GM19099 (cell line): ENCODE measurements around the gene L2HGDH.

Experiments used
- POLR2A ChIP-seq: IDR thresholded peaks from 3 replicates; pipeline ENCODE4 v1.6.1; 2011; ENCODE audit warnings: low read depth; ENCODE audit not compliant: insufficient read length; ENCODE audit errors: extremely low read depth

The L2HGDH gene

DNA sequence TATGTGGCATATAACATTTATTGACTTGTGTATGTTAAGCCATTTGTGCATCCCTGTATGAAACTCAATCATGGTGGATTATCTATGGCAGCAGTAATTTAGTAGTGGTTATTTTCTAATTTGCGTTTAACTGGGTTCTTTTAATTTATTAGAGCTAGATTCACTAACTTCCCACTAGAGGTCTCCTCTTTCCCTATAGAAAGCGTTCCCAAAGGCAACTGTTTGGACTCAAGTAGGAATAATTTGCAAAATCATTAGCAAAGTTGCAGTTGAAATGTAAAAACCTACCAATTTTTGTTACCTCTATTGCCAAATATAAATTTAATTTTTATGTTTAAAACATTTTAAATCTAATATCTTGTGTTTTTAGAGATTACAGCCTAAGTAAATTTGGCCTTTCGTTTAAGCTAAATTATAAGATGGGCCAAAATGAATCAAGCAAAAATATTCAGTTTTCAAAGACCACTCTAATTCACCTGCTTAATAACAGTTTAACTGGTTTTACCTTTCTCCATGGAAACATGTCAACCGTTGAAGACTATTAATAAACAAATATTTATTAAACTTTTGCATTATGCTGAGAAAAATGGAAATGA, 6.1 kb upstream of the L2HGDH start:
- no peak for TF ChIP-seq POLR2A

- TF ChIP-seq POLR2A = no peak
Observed at GRCh38 chr14:50312734-50313054, 665 bp upstream of the L2HGDH start.

DNA sequence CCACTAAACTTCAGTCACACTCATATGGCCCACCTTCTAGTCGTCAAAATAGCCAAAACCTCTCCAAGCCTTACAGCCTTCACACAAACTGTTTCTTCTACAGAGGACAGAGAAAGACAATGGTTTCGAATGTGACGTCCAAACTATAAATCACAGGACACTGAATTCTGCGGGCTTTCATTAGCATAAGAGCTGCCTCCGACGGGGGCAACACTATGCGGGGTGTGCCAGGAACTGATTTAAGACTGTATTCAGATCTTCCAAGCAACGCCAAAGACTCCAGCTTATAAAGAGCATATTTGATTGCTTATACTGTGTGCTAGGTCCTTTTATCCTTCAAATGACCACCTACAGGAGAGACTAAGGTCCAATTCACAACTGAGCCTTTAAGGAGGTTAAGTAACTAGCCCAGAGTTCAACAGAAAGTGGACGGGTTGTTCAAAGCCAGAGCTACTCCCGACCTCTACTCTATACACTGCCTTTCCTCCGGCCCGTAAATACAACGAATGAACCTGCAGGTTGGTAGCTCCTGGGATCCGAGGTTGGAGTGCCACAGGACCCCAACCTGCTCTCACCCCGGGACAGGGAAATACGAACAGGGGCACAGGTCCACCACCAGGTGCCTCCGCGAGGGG, 575 bp downstream of the L2HGDH start:
- TF ChIP-seq POLR2A = no peak

DNA sequence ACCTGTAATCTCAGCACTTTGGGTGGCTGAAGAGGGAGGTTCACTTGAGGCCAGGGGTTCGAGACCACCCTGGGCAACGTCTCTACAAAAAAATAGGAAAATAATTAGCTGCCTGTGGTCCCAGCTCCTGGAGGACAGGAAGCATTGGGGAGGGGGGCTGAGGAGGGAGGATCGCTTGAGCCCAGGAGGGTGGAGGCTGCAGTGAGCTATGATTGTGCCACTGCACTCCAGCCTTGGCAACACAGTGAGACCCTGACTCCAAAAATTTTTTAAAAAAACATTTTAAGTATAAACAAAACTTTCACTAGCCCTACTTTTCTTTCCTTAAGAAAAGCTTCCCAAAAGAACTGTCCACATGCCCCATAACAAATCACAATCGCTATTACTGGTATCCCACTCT, 1.6 kb downstream of the L2HGDH start:
- no peak for TF ChIP-seq POLR2A

- TF ChIP-seq POLR2A = no peak
Observed at GRCh38 chr14:50308363-50308915, 3.6 kb downstream of the L2HGDH start.

GRCh38 chr14:50303744-50304471, 8.1 kb downstream of the L2HGDH start:
- no peak for TF ChIP-seq POLR2A

- no peak for TF ChIP-seq POLR2A
Observed at GRCh38 chr14:50301914-50302313, 10.1 kb downstream of the L2HGDH start.

DNA sequence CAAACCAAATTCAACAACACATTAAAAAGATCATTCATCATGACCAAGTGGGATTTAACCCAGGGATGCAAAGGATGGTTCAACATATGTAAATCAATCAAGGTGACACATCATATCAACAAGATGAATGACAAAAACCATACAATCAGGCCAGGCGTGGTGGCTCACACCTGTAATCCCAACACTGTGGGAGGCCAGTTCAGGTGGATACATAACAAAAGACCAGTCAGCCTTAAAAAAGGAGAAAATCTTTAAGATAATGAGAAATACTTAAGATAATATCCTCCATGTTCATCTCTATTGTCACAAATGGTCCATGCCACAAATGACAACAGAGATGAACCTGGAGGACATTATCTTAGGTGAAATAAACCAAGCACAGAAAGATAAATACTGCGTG, 12.4 kb downstream of the L2HGDH start:
- TF ChIP-seq POLR2A = no peak

DNA sequence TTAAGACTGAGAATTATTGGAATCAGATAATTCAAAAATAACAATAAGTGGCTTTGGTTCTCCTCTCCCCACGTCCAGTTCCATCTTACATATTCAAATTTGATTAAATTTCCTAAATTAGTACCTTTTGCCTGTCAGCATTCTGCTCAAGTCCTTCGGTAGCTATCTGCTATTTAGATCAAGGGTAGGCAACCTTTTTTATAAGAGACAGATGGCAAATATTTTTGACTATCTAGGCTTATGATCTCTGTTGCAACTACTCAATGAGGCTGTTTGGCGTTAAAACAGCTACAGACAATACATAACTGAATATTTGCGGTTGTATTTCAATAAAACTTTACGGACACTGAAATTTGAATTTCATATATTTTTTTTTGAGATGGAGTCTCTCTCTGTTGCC, 21.7 kb downstream of the L2HGDH start:
- no peak for TF ChIP-seq POLR2A

- no peak for TF ChIP-seq POLR2A
Observed at GRCh38 chr14:50288146-50288545, 23.9 kb downstream of the L2HGDH start.

DNA sequence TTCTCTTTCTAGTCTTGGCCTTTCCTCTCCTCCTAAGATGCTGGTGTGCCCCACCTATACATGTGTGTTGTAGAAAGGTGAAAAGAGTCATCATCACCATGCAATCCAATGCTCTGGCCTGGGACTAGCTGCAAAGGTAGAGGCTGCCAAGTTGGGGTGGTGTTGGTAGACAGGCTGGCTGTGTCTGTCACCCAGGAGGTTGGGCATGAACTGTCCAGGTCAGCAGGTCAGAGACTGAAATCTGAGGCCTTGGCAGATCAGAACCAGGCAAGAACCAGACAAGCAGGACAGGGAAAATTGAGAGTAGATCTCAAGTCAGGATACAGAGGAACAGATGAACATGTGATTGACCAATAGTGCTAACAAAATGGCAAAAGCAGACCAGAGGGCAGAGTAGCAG, 26.2 kb downstream of the L2HGDH start:
- TF ChIP-seq POLR2A = no peak

GRCh38 chr14:50272498-50272897, 39.5 kb downstream of the L2HGDH start:
- no peak for TF ChIP-seq POLR2A

DNA sequence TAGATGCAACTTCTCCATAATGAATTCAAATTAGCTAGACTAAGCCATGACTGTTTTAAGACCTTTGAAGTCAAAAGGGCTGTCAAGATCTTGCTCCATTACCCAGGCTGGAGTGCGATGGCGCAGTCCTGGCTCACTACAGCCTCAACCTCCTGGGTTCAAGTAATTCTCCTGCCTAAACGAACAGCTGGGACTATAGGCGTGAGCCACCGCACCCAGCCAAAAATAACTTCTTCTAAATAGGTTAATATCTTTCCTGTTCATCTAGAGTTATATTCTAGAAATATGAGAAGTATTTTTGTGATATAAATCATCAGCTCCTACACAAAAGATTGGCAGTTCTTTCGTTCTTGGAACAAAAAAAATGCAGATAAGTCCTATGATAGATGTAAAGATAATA, 41.1 kb downstream of the L2HGDH start:
- no peak for TF ChIP-seq POLR2A

DNA sequence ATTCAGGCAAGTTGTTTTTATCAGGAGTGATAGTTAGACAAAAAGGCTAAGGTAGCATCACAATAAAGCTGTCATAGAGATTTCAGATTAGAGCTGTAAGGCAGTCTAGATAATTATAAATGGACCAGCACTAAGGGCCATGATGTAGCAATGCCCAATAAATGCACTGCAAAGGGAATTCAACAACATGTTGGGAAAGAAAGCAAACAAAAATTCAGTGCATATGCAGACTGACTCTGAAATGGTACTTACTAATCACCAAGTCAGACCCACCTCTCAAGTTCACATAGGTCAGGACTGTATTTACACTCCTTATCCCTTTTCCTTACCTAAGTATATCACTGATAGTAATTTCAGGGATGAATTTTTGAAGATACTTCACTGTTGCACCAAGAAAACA, 47.0 kb downstream of the L2HGDH start:
- no peak for TF ChIP-seq POLR2A

- no peak for TF ChIP-seq POLR2A
Observed at GRCh38 chr14:50263321-50263720, 48.7 kb downstream of the L2HGDH start.

DNA sequence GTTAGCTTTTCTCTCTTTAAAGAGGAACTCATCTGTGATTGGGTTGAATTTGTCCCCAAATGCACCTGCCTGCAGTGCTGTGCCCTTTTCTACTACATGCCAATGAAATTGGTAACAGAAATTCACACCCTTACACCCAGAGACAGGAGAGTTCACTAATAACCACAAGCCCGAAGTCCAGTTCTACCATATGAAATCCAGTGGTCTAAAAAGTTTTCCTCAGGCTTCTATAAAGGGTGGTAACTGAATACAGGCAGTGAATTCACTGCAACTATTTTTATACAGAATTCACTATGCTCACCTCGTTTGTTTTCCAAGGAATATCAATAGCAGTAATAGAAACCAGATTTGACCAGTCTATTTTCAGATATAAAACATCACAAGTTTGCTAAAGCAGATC, 49.2 kb downstream of the L2HGDH start:
- TF ChIP-seq POLR2A = no peak

GRCh38 chr14:50260511-50260910, 51.5 kb downstream of the L2HGDH start:
- no peak for TF ChIP-seq POLR2A

- no peak for TF ChIP-seq POLR2A
Observed at GRCh38 chr14:50260072-50260471, 52.0 kb downstream of the L2HGDH start.
